ENCODE data around the gene GNPNAT1. TPM values are rescaled to one million over a fixed set of nuclear protein-coding genes. Genes with fewer than 3 reads are reported as not detected.
"Not testable (repeated sequence)": the region's sequence is repeated elsewhere in the genome, so short reads cannot be mapped to it uniquely, and the experiment has no call there.

The GNPNAT1 gene
- total RNA-seq, 1 donor from 2014 or later = 22.6 TPM

DNA sequence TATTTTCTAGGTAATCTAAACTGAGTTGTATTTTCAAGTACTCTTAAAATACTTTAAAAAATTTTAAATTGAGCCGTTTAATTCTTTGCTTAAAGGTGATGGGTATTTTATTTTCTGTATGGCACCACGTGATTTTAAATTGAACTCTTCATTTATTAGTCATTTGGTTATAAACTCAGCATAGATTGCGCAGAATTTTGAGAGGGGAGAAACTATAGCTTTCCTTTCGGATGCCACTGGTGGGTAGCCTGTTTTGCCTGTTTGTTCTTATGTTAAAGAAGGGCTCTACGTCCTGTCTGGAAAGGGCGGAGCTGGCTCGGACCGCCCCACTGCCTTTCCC is 61.9 kb downstream of the GNPNAT1 start:
- no peak for DNase-seq (ENCODE audit: low read depth in 2 of 2)

DNA sequence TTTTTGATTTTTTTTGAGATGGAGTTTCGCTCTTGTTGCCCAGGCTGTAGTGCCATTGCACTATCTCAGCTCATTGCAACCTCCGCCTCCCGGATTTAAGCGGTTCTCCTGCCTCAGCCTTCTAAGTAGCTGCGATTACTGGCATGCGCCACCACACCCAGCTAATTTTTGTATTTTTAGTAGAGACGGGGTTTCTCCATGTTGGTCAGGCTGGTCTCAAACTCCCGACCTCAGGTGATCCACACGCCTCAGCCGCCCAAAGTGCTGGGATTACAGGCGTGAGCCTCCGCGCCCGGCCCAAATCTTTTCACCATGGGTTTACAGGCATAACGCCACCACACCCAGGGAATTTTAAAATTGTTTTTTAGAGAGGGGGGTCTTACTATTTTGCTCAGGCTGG is 62.4 kb downstream of the GNPNAT1 start:
- not testable (repeated sequence) for DNase-seq (ENCODE audit: low read depth in 2 of 2)

DNA sequence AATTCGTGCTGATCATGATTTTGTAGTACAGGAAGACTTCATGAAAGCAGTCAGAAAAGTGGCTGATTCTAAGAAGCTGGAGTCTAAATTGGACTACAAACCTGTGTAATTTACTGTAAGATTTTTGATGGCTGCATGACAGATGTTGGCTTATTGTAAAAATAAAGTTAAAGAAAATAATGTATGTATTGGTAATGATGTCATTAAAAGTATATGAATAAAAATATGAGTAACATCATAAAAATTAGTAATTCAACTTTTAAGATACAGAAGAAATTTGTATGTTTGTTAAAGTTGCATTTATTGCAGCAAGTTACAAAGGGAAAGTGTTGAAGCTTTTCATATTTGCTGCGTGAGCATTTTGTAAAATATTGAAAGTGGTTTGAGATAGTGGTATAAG is 63.9 kb downstream of the GNPNAT1 start:
- not testable (repeated sequence) for DNase-seq (ENCODE audit: low read depth in 2 of 2)

Other genes starting within 250 kb of the GNPNAT1 start
- 2.2 and 2.6 TPM in 2 replicates for gene TXNDC16, start 239.1 kb downstream of the GNPNAT1 start, total RNA-seq
- 0.44 and 0.79 TPM in 2 replicates for gene GPR137C, start 238.8 kb downstream of the GNPNAT1 start, total RNA-seq
- 30.7 and 48.4 TPM in 2 replicates for gene ERO1A, start 96.0 kb downstream of the GNPNAT1 start, total RNA-seq
- 53.4 and 53.8 TPM in 2 replicates for gene PSMC6, start 84.4 kb downstream of the GNPNAT1 start, total RNA-seq
- 15.9 and 20.6 TPM in 2 replicates for gene STYX, start 61.4 kb downstream of the GNPNAT1 start, total RNA-seq
- gene FERMT2, start 159.4 kb upstream of the GNPNAT1 start, total RNA-seq = 58.6 and 61.3 TPM in 2 replicates

Data from lung microvascular endothelial cell (primary cell).